GM23248 (cell line): ENCODE data around the gene PEMT. TPM values are rescaled to one million over a fixed set of nuclear protein-coding genes. Genes with fewer than 3 reads are reported as not detected.

Source experiments
- DNase-seq: peaks from one replicate; pipeline ENCODE4 v3.0.0-alpha.2; 2015
- H2AFZ ChIP-seq: fragments of 200-600 bp; sonication (generic); 2 replicates; pipeline ENCODE4 v1.6.1; 2016; ENCODE audit warnings: antibody characterized with exemption
- H3F3A ChIP-seq: fragments of 200-600 bp; sonication (generic); 2 replicates; pipeline ENCODE4 v1.6.1; 2016; ENCODE audit warnings: mild to moderate bottlenecking, antibody characterized with exemption, mixed run types; ENCODE audit not compliant: insufficient read depth
- H3K27ac ChIP-seq: fragments of 200-600 bp; sonication (generic); 2 replicates; pipeline ENCODE4 v1.5.1; 2016; ENCODE audit warnings: mild to moderate bottlenecking
- H3K27me3 ChIP-seq: fragments of 200-600 bp; sonication (generic); replicated peaks from 2 replicates; pipeline ENCODE4 v1.6.1; 2016; ENCODE audit warnings: mild to moderate bottlenecking; ENCODE audit not compliant: insufficient read depth
- H3K36me3 ChIP-seq: fragments of 200-600 bp; sonication (generic); 2 replicates; pipeline ENCODE4 v1.6.1; 2016; ENCODE audit warnings: low read depth, mild to moderate bottlenecking
- H3K4me1 ChIP-seq: fragments of 200-600 bp; sonication (generic); 2 replicates; pipeline ENCODE4 v1.6.1; 2016; ENCODE audit warnings: mild to moderate bottlenecking; ENCODE audit not compliant: insufficient read depth
- H3K4me2 ChIP-seq: fragments of 200-600 bp; sonication (generic); one replicate; pipeline ENCODE4 v1.6.1; 2016; ENCODE audit warnings: mild to moderate bottlenecking; ENCODE audit not compliant: unreplicated experiment
- H3K4me3 ChIP-seq: fragments of 200-600 bp; sonication (generic); 2 replicates; pipeline ENCODE4 v1.5.1; 2016; ENCODE audit warnings: mild to moderate bottlenecking
- H3K79me2 ChIP-seq: fragments of 200-600 bp; sonication (generic); 2 replicates; pipeline ENCODE4 v1.6.1; 2016; ENCODE audit warnings: mild to moderate bottlenecking; ENCODE audit not compliant: insufficient read depth
- H3K9ac ChIP-seq: fragments of 200-600 bp; sonication (generic); 2 replicates; pipeline ENCODE4 v1.6.1; 2016; ENCODE audit warnings: mild to moderate bottlenecking
- H3K9me2 ChIP-seq: fragments of 200-600 bp; sonication (generic); 2 replicates; pipeline ENCODE4 v1.6.1; 2016; ENCODE audit warnings: mixed run types, mild to moderate bottlenecking, moderate library complexity; ENCODE audit not compliant: insufficient read depth
- H3K9me3 ChIP-seq: fragments of 200-600 bp; sonication (generic); one replicate; pipeline ENCODE4 v1.6.1; 2017; ENCODE audit warnings: low read depth
- H4K20me1 ChIP-seq: fragments of 200-600 bp; sonication (generic); 2 replicates; pipeline ENCODE4 v1.6.0; 2016; ENCODE audit not compliant: insufficient read depth
- EZH2 ChIP-seq: fragments of 200-600 bp; sonication (generic); IDR thresholded peaks from 2 replicates; pipeline ENCODE4 v1.6.1; 2018; ENCODE audit warnings: antibody characterized with exemption, mild to moderate bottlenecking; ENCODE audit not compliant: insufficient read depth, poor library complexity, severe bottlenecking
- EZH2phosphoT487 ChIP-seq: fragments of 200-600 bp; sonication (generic); IDR thresholded peaks from 2 replicates; pipeline ENCODE4 v1.6.1; 2018; ENCODE audit warnings: antibody characterized with exemption, moderate library complexity, mild to moderate bottlenecking, low read depth; ENCODE audit not compliant: insufficient read depth
- WGBS, 2 experiments: methylation state at CpG; one replicate each; pipeline ENCODE4 v1.1.6; 2015 to 2017; ENCODE audit warnings: low lambda C conversion rate in 2 of 2, low coverage in 1 of 2; ENCODE audit errors: missing lambda C conversion rate in 2 of 2; 5-methylcytosine and 5-hydroxymethylcytosine counted together
- in situ Hi-C: fragments of 300-500 bp; cut with MboI; formaldehyde crosslinking; loops from 2 replicates; pipeline ENCODE4 v1.15.0; 2020
- polyA plus RNA-seq: library from polyadenylated mRNA; unstranded; fragments of >200 nt; fragmentation: Nextera tagmentation; extraction: Ambion mirVana; gene quantifications from 2 replicates; pipeline ENCODE4 v1.2.1, GENCODE V29; 2016
- total RNA-seq: library from RNA; depleted of rRNA; stranded (reverse); fragments of >200 nt; shearing (Covaris generic); gene quantifications from 2 replicates; pipeline ENCODE4 v1.2.3, GENCODE V29; 2014

Gene PEMT
- total and polyA plus RNA-seq, 2 experiments from 2014 or later, result 62.0 to 68.7 TPM

GRCh38 chr17:17561408-17562145, 29.9 kb downstream of the PEMT start:
- Histone ChIP-seq H3K4me3 (no peak overlapping the region), H3K9me3 (no peaks in the 10 kb centered on the region), H3K27me3 (no peaks in the 10 kb centered on the region), H3K79me2 (no peaks in the 10 kb centered on the region), H3K36me3 (no peaks in the 10 kb centered on the region), H4K20me1 (no peaks in the 10 kb centered on the region), H3K4me2 (no peak overlapping the region), H3F3A (no peaks in the 10 kb centered on the region), H3K4me1 (no peaks in the 10 kb centered on the region), H3K27ac (no peak overlapping the region), H2AFZ (no peak overlapping the region), H3K9me2 (no peaks in the 10 kb centered on the region), H3K9ac (no peak overlapping the region)
- in situ Hi-C loops, result no loop called here
- WGBS, 2 experiments, result 91 to 92% methylated on average over 29 to 30 of the region's 30 CpGs
- TF ChIP-seq EZH2, result no peak
- no peak for TF ChIP-seq EZH2phosphoT487
- DNase-seq, result no peak

- Histone ChIP-seq H2AFZ (no peak overlapping the region), H3K79me2 (no peaks in the 10 kb centered on the region), H3K4me1 (no peaks in the 10 kb centered on the region), H3K4me3 (no peak overlapping the region), H3K27ac (no peak overlapping the region), H3K9me2 (no peaks in the 10 kb centered on the region), H4K20me1 (no peaks in the 10 kb centered on the region), H3K9me3 (no peaks in the 10 kb centered on the region), H3K4me2 (no peak overlapping the region), H3K9ac (no peak overlapping the region), H3K27me3 (no peaks in the 10 kb centered on the region), H3F3A (no peaks in the 10 kb centered on the region), H3K36me3 (no peaks in the 10 kb centered on the region)
- TF ChIP-seq EZH2 (no peak), EZH2phosphoT487 (no peak)
- WGBS, 2 experiments, result 84 to 94% methylated on average over 7 to 10 of the region's 10 CpGs
- DNase-seq, result no peak
- in situ Hi-C loops, result no loop called here
These were observed 30.5 kb downstream of the PEMT start for GRCh38 chr17:17560975-17561374.

GRCh38 chr17:17560167-17560566, 31.3 kb downstream of the PEMT start:
- H3K79me2 ChIP-seq, result no peaks in the 10 kb centered on the region
- H3K9me3 ChIP-seq, result no peaks in the 10 kb centered on the region
- no peak overlapping the region for H3K4me3 ChIP-seq
- WGBS, 2 experiments, result 92 to 94% methylated on average over 10 of the region's 10 CpGs
- H3K36me3 ChIP-seq, result no peaks in the 10 kb centered on the region
- H3K27ac ChIP-seq, result no peak overlapping the region
- DNase-seq, result no peak
- in situ Hi-C loops, result no loop called here
- H3K4me2 ChIP-seq, result no peak overlapping the region
- H2AFZ ChIP-seq, result no peak overlapping the region
- no peaks in the 10 kb centered on the region for H4K20me1 ChIP-seq
- no peaks in the 10 kb centered on the region for H3K9me2 ChIP-seq
- TF ChIP-seq EZH2 (no peak), EZH2phosphoT487 (no peak)
- no peaks in the 10 kb centered on the region for H3F3A ChIP-seq
- H3K9ac ChIP-seq, result no peak overlapping the region
- H3K27me3 ChIP-seq, result no peaks in the 10 kb centered on the region
- H3K4me1 ChIP-seq, result no peaks in the 10 kb centered on the region

DNA sequence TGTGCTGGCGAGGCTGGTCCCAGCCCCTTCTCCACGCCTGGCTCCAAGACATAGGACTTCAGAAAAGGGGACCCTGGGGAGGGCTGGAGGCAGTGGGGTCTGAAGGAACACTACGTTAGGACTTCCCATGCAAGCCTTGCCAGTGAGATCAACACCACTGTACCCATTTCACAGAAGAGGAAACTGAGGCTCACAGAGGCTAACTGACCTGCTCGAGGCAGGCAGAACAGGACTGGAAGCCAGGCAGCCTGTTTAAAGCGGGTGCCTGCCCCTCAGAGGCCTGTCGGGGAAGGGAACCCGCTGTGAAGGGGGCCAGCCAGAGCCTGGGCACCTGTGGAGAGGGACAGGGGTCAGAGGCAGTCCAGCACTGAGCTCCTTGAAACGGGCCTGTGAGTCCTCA, 32.3 kb downstream of the PEMT start:
- WGBS, 2 experiments, result 81 to 82% methylated on average over 8 of the region's 8 CpGs
- H3F3A ChIP-seq, result no peaks in the 10 kb centered on the region

More for the DNA sequence above, 32.3 kb downstream of the PEMT start:
- no peak overlapping the region for H3K9ac ChIP-seq
- H3K36me3 ChIP-seq, result no peaks in the 10 kb centered on the region
- H2AFZ ChIP-seq, result no peak overlapping the region
- no peaks in the 10 kb centered on the region for H3K27me3 ChIP-seq
- no peaks in the 10 kb centered on the region for H3K9me3 ChIP-seq
- H3K9me2 ChIP-seq, result no peaks in the 10 kb centered on the region
- DNase-seq, result no peak
- no peak overlapping the region for H3K4me2 ChIP-seq
- H3K27ac ChIP-seq, result no peak overlapping the region
- no peaks in the 10 kb centered on the region for H3K4me1 ChIP-seq
- TF ChIP-seq EZH2 (no peak), EZH2phosphoT487 (no peak)
- H3K4me3 ChIP-seq, result no peak overlapping the region
- in situ Hi-C loops, result no loop called here
- H3K79me2 ChIP-seq, result no peaks in the 10 kb centered on the region
- H4K20me1 ChIP-seq, result no peaks in the 10 kb centered on the region
